CD1c-positive myeloid dendritic cell (primary cell): ENCODE results near the gene MEF2B.
"Not testable (repeated sequence)": the region's sequence is repeated elsewhere in the genome, so short reads cannot be mapped to it uniquely, and the experiment has no call there.

Source experiments
- DNase-seq: peaks from one replicate; pipeline ENCODE4 v3.0.0-alpha.2; 2016; ENCODE audit errors: extremely low spot score

The MEF2B gene

DNA sequence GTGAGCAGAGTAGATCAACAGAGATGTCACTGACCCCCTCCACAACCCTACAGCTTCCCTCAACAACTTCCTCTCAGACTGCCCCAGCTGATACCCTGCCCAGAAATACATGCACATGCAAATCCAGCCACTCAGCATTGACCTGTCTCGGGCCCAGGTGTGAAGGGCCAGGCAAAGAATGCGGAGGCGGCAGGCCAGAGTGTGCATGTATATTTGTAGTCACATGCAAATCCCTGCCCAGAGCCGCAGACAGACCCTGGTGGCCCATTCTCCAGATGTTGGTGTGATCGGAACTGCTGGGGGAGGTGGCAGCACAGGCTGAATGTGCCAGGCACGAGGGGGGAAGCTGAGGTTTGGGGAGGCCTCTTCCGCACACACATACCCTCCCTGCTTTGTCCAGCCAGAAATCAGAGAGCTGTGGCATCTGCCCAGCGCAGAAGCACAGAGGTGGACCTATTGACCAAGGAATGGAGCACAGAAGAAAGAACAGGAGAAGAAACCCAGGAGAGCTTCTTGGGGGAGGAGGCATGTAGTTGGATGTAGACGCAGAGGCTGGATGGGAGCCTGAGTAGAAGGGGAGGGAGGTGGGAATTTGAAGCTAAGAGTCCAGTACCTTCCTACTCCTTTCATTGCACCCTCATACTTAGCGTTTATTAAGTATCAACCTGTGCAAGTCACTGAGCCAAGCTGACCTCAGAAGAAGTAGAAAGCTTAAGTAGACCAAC, 14.4 kb downstream of the MEF2B start:
- DNase-seq = no peak

DNA sequence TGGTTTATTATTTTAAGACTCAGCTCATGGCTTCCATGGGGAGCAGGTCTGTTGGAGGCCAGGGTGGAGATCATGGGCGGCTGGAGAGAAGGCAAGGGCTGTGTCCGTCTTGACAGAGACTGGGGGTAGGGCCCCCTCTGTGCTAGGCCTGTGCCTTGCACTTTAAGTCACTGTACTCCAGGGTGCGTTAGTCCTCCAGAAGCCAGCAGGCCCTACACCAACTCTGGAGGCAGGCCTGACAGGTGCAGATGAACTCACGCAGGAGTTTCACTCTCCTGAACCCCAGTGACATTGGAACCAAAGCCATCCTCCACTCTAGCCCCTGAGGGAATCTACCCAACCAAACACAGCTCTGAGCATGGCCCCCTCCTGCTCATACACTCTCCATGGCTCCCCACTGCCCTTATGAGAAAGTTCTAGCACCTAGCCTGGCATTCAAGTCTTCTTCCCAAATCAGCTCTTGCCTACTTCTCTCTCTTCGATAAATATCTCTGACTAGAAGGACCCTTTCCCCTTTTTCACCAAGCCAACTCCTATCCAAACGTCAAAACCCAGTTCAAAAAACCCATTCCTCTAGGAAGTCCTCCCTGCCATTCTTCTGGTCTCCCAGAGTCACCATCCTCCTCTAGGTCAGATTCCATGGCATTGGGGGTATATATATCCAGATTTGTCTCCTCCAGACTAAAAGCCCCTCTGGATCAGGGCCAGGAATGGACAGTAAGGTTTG, 15.1 kb downstream of the MEF2B start:
- DNase-seq = no peak

DNA sequence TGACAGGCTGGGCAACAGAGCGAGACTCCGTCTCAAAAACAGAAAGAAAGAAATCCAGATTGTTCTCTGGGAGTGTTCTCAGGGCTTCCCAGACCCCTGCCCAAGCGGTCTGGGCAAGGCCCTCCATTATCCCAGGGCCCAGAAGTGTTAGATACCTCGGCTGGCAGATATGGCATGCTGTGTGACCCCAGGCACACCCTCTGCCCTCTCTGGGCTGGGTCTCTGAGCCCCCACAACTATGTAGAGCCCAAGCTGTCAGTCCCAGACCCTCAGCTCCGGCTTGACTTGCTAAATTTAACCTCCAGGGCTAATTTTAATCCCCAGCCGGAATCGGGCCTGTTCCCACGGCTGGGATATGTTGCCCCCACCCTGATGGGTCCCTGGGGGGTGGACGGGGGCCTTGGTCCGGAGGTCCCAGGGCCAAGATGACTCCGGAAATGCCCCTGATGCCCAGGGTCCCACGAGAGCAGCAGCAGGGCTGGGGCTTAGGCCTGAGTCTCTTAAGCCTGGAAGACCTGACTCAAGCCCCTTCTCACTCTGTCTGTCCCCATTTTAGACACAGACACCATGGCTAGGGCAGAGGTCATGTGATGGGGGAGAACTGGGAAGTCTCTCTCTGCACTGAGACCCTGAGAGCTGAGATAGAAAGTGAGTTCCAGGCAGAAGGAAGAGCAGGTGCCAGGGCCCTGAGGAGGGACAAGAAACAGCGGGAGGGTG, 17.2 kb downstream of the MEF2B start:
- no peak for DNase-seq

DNA sequence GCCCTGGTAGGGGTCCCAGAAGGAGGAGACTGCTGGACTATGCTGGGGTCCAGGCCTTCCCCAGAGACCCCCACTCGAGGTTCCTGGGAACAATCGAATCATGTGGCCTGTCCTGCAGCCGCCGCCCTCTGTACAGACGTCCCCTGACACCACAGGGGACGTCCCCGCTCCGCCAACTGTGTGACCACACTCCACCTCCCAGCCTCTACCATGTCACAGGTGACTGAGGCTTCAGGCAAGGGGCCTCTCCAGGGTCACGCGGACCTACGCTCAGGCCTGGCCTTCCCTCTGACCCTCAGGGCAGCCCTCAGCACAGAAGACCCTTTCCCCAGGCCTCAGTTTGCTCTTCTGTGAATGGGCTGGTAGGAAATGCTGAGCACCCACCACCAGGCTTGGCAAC, 18.6 kb downstream of the MEF2B start:
- DNase-seq = no peak

DNA sequence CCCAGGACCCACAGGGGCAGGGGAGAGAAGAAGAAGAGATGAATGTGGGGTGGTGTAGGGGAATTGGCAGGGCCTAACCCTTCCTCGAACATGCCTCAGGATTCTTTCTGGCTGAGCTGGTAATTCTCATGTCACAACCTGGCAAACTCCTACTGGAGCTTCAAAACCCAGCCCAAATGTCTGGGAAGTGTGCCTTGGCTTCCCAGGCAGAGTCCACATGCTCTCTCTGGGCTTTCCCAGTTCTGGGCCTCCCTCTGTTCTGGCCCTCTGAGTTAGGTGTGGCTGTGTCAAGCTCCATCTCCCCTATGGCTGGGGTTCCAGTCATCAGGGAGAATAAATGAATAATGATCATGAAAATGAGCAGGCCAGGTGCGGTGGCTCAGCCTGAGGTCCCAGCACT, 20.6 kb downstream of the MEF2B start:
- no peak for DNase-seq

DNA sequence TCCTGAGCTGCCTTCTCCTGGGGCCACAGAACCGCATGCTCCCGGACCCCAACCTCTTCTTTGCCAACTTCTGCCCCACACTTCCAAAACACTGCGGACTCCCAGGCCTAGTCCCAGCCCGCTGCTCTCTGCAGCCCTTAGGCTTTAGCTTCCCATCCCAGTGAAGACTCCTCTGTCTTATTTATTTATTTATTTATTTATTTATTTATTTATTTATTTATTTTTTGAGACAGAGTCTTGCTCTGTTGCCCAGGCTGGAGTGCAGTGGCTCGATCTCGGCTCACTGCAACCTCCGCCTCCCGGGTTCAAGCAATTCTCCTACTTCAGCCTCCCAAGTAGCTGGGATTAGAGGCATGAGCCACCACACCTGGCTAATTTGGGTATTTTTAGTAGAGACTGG, 21.6 kb downstream of the MEF2B start:
- not testable (repeated sequence) for DNase-seq

DNA sequence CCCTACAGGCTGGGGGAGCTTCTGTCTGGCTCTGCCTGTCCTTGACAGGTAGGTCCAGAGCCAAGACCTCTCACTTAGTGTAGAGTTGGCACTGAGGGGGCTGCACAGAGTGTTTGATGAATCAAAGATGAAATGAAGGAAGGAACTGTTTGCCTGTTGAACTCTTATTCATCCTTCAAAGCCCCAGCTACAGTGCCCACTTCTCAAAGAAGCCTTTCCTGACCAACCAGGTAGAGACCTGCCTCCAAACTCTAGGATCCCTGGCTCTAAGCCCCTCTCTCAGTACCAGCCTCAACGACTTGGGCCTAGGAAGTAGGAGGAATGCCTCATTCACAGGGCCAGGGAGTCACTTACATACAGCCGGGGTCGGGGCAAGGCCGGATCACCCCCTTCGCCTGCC, 22.7 kb downstream of the MEF2B start:
- no peak for DNase-seq

DNA sequence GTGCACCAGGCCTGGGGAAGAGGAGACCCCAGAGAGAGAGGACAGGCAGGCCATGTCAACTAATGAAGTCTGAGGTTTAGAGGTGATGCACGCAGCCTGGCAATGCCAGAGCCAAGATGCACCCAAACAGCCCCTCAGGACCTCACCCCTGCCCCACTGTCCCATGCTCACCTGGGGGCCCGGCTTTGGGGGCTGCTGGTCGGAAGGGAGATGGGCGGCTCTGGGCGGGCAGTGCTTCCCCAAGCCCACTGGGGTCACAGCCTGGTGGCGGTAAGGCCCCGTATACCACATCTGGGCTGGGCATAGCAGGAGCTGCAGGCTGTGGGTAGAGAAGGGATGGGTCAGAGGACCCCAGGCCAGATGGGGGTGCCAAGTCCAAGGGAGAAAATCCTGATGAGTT, 23.2 kb downstream of the MEF2B start:
- no peak for DNase-seq

DNA sequence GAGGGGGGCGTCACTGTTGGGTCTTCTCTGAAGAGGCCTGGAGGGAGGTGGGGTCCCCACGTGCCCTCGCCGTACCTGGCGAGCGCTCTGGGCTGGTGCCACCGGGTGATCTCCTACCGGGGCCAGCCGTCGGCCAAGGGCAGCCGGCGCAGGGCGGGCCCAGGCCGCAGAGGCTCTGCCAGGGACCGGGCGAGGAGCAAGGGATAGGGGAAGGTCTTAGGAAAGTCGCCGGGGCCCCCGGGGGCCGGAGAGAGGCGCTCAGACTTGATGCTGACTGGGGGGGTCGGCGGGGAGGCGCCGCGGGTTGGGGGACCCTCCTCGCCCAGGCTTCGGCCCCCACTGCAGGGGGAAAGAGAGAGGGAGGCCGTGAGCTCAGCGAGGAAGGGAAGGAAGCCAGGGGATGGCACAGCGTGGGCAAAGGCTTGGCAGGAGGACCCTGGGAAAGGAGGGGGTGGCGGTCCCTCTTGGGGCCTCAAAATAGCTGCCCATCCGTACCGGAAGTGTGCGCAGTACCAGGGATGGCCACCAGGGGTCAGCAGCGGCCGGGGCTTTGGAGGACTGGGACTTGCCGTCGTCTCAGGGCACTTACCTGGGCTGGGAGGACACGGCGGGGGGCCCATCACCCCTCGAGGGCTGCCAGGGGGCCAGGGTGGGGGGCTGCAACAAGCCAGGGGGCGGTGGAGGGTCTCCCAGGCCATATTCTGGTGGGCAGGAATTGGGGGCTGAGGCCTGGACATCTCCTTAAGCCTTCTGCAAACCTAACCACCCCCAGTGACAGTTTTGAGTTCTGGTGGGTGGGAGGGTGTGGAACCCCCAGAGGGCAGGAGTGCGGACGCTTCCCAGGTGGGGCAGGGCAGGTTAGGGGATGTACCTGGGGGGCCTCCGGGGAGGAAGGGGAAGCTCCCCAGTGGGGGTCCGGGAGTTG, 24.1 kb downstream of the MEF2B start:
- peak; percentile 82 for DNase-seq

DNA sequence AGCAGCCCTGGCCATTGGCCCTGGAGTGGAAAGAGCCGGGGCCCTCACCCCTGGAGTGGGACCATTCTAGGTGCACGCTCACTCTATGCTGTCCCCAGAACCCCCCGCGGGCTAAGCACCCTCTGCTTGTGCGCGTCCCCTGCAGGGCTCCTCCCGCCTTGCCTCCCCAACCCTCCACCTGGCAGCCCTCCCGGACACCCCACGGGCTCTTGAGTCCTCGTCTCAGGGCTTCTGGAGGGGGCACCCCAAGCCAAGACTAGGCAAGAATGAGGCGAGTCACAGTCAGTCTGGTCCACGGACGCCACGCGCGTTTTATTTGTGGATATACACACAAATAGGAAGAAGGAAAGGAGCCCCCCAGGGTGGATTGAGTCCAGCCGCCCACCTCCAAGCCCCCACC, 24.8 kb downstream of the MEF2B start:
- DNase-seq = no peak

DNA sequence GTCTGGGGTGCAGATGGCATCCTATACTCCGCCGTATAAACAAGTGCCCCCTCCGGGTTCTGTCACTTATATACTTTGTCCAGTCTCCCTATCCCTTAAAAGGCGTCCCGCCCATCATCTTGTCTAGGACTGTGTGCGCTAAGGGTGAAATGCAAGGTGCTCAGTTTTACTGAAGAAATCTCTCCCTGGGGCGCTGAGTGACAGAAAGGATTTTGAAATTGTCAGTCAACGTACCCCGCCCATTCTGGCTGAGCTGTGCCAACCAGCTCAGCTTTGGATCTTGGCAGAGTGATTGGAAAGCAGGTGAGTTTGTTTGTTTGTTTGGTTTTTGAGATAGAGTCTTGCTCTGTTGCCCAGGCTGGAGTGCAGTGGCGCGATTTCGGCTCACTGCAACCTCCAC, 27.7 kb downstream of the MEF2B start:
- no peak for DNase-seq

DNA sequence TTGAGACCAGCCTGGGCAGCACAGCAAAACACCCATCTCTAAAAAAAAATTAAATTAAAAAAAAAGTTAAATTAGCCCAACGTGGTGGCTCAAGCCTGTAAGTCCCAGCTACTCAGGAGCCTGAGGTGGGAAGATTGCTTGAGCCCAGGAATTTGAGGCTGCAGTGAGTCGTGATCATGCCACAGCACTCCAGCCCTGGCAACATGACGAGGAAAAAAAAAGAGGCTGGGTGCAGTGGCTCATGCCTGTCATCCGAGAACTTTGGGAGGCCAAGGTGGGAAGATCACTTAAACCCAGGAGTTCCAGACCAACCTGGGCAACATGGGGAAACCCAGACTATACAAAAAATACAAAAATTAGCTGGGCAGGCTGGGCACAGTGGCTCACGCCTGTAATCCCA, 29.6 kb downstream of the MEF2B start:
- no peak for DNase-seq

DNA sequence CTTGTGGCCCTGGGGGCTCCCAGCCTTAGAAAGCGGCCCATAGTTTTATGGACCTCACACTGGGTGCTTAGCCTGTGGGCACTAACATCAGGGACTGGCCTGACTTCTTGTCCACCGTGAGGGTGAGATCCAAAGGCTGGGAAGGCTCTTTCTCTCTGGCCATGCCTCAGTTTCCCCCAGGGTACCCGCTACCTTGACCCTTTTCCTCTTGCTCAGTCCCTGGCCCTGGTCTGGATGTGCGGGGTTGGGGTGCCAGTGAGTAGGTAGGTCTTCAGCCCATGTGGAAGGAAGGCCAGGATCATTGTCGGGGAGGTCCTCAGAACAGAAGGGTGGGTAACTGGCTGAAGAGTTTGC, 30.2 kb downstream of the MEF2B start:
- no peak for DNase-seq

DNA sequence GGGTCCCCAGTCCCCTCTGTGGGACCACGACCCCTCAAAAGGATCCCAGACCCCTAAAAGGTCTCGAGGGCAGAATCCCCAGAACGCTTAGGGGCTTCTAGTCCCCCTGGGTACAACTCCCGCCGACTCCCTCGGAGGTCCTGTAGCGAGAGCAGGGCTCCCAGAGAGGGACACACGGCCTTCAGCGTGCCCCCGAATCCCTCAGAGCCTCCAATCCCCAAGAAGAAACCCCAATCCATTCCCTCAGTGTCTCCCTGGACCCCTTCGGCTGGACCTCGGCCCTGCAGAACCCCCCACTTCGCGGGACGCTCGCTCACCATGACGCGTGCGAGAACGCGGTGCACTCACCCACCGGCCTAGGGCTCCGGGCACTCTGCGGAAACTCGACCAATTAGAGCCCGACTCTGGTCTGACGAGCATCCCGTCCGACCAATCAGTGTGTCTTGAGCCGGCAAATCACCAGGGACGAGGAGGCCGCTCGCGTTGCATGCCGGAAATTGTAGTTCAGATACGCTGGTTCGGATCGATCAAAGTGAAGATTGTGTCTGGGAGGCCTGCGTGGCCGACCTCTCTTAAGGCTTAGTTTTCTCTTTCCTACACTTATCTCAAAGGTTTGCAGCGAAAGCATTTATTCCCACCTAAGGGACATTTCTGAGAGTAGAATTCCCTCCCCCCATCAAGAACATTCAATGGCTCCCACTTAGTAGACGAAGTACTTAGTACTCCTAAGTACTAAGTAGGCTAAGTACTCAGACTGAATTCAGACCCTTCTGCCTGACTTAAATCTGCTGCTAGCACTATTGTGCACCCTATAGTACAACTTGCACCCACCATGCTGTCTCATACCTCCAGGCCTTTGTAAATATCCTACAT, 31.7 kb downstream of the MEF2B start, which contains the start of gene TMEM161A:
Gene TMEM161A (minus strand): TSS at position 370 of the 873 bp plus-strand sequence. CDS start 50 bp downstream, at position 320.
- peak; percentile 98 for DNase-seq

DNA sequence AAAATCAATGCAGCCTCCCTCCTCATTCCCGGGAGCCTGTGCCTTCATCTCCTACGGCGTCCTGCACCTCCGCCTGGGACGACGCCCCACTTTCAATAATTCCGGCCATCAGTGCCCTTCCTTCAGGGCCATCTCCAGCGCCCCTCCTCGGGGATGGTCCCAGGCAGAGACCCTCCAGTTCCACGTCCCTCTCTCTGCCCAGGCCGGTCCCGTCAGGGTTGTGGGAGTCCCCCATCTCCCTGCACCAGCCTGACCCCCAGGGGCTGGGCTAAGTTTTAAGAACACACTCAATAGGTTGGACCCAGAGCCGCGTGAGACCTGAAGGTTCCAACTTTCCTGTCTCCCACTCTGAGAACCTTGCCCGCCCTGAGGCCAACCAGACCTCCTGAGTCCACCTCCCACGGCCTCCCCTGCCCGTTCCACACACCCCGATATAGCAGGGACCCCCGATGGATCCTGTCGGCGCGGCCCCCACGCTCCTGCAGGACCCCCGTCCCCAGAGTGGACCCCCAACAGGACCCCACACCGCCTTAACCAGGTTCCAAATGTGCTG, 32.4 kb downstream of the MEF2B start:
- DNase-seq = no peak

DNA sequence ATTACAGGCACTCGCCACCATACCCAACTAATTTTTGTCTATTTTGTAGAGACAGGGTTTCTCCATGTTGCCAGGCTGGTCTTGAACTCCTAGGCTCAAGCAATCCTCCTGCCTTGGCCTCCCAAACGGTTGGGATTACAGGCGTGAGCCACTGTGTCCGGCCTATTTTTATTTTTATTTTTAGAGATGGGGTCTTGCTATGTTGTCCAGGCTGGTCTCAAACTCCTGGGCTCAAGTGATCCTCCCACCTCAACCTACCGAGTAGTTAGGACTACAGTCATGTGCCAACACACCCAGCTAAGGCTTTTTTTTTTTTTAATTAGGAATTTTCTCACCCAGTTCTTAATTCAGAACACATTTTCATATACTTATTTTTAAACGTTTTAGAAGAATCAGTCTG, 34.4 kb downstream of the MEF2B start:
- DNase-seq = not testable (repeated sequence)

DNA sequence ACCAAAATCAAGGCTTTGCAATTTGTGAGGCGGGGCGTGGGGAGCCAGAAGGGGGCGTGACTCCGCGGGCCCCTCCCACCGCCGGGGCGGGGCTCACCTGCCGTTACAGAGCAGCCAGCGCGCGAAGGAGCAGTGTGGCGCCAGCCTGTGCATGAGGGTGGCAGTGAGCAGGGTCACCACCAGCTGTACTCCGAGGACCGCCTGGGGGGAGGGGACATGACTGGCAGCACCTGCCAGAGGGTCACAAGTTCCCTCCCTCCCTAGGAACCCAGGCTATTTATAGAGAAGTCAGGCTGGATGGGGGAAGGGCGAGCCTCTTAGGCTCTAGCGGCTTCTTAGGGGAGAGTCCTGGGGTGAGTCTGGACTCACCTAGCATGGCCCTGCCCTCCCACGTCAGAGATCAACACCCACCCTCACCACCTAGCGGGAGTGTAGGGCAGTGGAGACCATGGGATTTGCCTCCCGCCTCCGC, 35.3 kb downstream of the MEF2B start:
- no peak for DNase-seq

DNA sequence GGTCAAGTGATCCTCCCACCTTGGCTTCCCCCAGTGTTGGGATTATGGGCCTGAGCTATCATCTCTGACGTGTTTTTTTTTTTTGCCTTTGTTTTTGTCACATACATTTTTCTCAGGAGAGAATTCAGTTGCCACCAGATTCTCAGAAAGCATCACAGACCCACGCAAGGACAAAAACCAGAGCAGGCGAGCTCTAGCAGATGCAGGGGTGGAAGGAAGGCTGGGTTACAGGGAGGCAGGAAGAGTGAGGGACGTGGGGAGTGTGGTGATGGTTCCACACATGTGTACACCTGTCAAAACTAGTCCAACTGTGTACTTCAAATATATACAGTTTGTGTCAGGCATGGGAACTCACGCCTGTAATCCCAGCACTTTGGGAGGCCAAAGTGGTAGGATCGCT, 36.1 kb downstream of the MEF2B start:
- no peak for DNase-seq

DNA sequence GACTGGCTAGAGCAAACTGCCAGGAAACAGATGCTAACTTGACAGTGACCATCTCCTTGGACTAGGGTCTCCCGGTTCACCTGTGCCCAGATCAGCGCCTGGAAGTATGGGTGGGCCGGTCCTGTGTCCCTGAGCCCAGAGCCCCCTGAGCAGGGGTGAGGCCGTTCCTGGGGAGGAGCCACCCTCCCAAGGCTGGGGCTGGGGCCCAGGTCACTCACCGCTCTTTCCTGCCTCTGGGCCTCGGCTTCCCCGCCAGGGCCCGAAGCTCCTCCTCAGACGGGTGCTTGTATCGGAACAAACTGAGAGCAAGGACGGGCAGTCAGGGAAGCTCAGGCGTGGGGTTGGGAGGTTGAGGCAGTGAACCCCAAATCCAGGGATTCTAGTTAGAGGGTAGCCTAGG, 37.2 kb downstream of the MEF2B start:
- no peak for DNase-seq

DNA sequence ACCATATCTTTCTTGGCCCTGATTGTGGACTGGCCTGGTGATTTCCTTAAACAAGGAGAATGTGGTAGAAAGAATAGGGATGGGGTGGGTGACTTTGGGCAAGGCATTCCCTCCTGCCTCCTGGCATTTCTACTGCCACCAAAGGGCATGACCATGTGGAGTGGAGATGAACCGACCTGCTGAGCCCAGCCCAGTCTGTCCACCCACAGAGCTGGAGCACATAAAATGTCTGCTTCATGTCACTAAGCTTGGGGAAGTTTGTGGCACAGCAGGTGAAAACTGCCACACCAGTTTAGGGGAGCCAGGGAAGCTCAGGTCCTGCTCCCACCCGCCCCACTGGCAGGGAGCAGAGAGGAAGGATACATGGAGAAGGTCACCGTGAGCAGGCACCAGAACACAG, 38.1 kb downstream of the MEF2B start:
- DNase-seq = no peak
